Endothelial cell of umbilical vein (primary cell): ENCODE results near the gene TRAPPC3. TPM values are rescaled to one million over a fixed set of nuclear protein-coding genes. Genes with fewer than 3 reads are reported as not detected.

Experiments
- BruUV-seq: library from RNA; stranded (reverse); fragments of 400-500 nt; replicated peaks from 2 replicates; lab custom pipeline; 2021; lab: Mats Ljungman, UMichigan
- CTCF ChIA-PET: fragments of 300-600, 350-600 bp; sonication (Branson Sonifier 250); formaldehyde crosslinking; loops from one replicate; lab custom pipeline; 2021; ENCODE audit warnings: antibody characterized with exemption, inconsistent platforms; lab: Charles Lee
- POLR2A ChIA-PET: fragments of 300-600, 350-600 bp; sonication (Branson Sonifier 250); formaldehyde crosslinking; loops from one replicate; lab custom pipeline; 2021; ENCODE audit warnings: antibody characterized with exemption, inconsistent platforms; lab: Charles Lee
- DNase-seq: peaks from one replicate; pipeline ENCODE4 v3.0.0-alpha.2; 2011; ENCODE audit warnings: low read depth, low spot score
- FAIRE-seq: peaks from 2 replicates; lab custom pipeline; 2011; peaks lifted over from hg19 to GRCh38; lab: Jason Lieb, UNC
- H2AFZ ChIP-seq: 2 replicates; pipeline ENCODE4 v1.6.0; 2012; ENCODE audit warnings: low read depth, low read length, control low read depth, inconsistent platforms
- H3K27ac ChIP-seq: 2 replicates; pipeline ENCODE4 v1.5.1; 2011; ENCODE audit warnings: low read depth, mild to moderate bottlenecking, control low read depth, low read length, moderate library complexity; ENCODE audit not compliant: insufficient read depth
- H3K27me3 ChIP-seq, 2 experiments: 2 replicates each; pipeline versions ENCODE4 v1.6.0 to v1.6.1; 2011; ENCODE audit warnings: low read length in 2 of 2, mixed read lengths in 1 of 2; ENCODE audit not compliant: control insufficient read depth in 2 of 2, insufficient read depth in 2 of 2
- H3K36me3 ChIP-seq, 2 experiments: 2 replicates in 1 of 2; 3 replicates in 1 of 2; pipeline ENCODE4 v1.5.1; 2011; ENCODE audit warnings: low read length in 2 of 2, mild to moderate bottlenecking in 1 of 2, moderate library complexity in 1 of 2; ENCODE audit not compliant: control insufficient read depth in 2 of 2, insufficient read depth in 2 of 2; ENCODE audit errors: extremely low read depth in 1 of 2
- H3K4me1 ChIP-seq: 3 replicates; pipeline ENCODE4 v1.5.1; 2011; ENCODE audit warnings: mild to moderate bottlenecking, low read length; ENCODE audit not compliant: control insufficient read depth, insufficient read depth; ENCODE audit errors: extremely low read depth
- H3K4me2 ChIP-seq: 2 replicates; pipeline ENCODE4 v1.6.1; 2011; ENCODE audit warnings: low read length, control low read depth, mixed read lengths; ENCODE audit not compliant: insufficient read depth
- H3K4me3 ChIP-seq, 3 experiments: fragments of 200-600 bp in 1 of 3; sonication (generic), shearing (Covaris generic) in 1 of 3; replicated peaks in 1 of 3; 2 replicates each; pipeline ENCODE4 v1.5.1; 2011 to 2016; ENCODE audit warnings: control low read depth in 3 of 3, low read length in 3 of 3, mild to moderate bottlenecking in 2 of 3, inconsistent platforms in 1 of 3, low read depth in 1 of 3, moderate library complexity in 1 of 3; ENCODE audit not compliant: insufficient read depth in 1 of 3
- H3K79me2 ChIP-seq: 2 replicates; pipeline ENCODE4 v1.6.0; 2012; ENCODE audit warnings: low read length, inconsistent platforms; ENCODE audit not compliant: control insufficient read depth, insufficient read depth
- H3K9ac ChIP-seq: replicated peaks from 2 replicates; pipeline ENCODE3; 2011; ENCODE audit warnings: low read length, control low read depth; ENCODE audit not compliant: insufficient read depth; ENCODE audit errors: extremely low read depth
- H3K9me1 ChIP-seq: replicated peaks from 3 replicates; pipeline ENCODE4 v1.6.0; 2011; ENCODE audit warnings: mild to moderate bottlenecking, low read length; ENCODE audit not compliant: control insufficient read depth, insufficient read depth; ENCODE audit errors: extremely low read depth
- H3K9me3 ChIP-seq: replicated peaks from 2 replicates; pipeline ENCODE4 v1.5.1; 2012; ENCODE audit warnings: low read length, inconsistent platforms; ENCODE audit not compliant: control insufficient read depth, insufficient read depth
- H4K20me1 ChIP-seq: replicated peaks from 2 replicates; pipeline ENCODE3; 2011; ENCODE audit warnings: mild to moderate bottlenecking, low read length; ENCODE audit not compliant: control insufficient read depth, insufficient read depth; ENCODE audit errors: extremely low read depth
- CTCF ChIP-seq, 2 donors: IDR thresholded peaks; 1 replicate in 1 of 2; 2 replicates in 1 of 2; pipeline ENCODE4 v1.5.1; 2011; ENCODE audit warnings: low read length in 2 of 2, mild to moderate bottlenecking in 2 of 2, moderate library complexity in 2 of 2, control low read depth in 1 of 2, inconsistent platforms in 1 of 2, low read depth in 1 of 2; ENCODE audit not compliant: insufficient read depth in 1 of 2; ENCODE audit errors: extremely low read depth in 1 of 2
- EZH2 ChIP-seq: IDR thresholded peaks from 2 replicates; pipeline ENCODE4 v1.6.1; 2012; ENCODE audit warnings: borderline replicate concordance, low read depth, mild to moderate bottlenecking, moderate library complexity, low read length, inconsistent platforms; ENCODE audit not compliant: severe bottlenecking
- FOS ChIP-seq: IDR thresholded peaks from 2 replicates; pipeline ENCODE4 v1.6.1; 2011; ENCODE audit warnings: mild to moderate bottlenecking, low read length, moderate library complexity, borderline replicate concordance; ENCODE audit not compliant: insufficient read depth
- GATA2 ChIP-seq: IDR thresholded peaks from 2 replicates; pipeline ENCODE4 v1.7.0; 2011; ENCODE audit warnings: low read depth, mild to moderate bottlenecking, moderate library complexity, mixed read lengths, low read length; ENCODE audit not compliant: insufficient read length, insufficient read depth
- JUN ChIP-seq: IDR thresholded peaks from 2 replicates; pipeline ENCODE4 v1.6.1; 2011; ENCODE audit warnings: borderline replicate concordance, low read depth; ENCODE audit not compliant: insufficient read length, insufficient read depth
- MAX ChIP-seq: IDR thresholded peaks from 2 replicates; pipeline ENCODE4 v1.6.1; 2011; ENCODE audit not compliant: insufficient read depth, insufficient read length
- MYC ChIP-seq: IDR thresholded peaks from one replicate; pipeline ENCODE4 v1.6.1; 2011; ENCODE audit warnings: mild to moderate bottlenecking, low read depth, low read length
- POLR2A ChIP-seq: IDR thresholded peaks from 2 replicates; pipeline ENCODE4 v1.6.1; 2012; ENCODE audit warnings: low read depth, mild to moderate bottlenecking, control low read depth, low read length
- POLR2AphosphoS5 ChIP-seq: IDR thresholded peaks from 2 replicates; pipeline ENCODE4 v1.6.1; 2012; ENCODE audit warnings: low read depth, mild to moderate bottlenecking, control low read depth, low read length, moderate library complexity; ENCODE audit not compliant: insufficient read depth
- dilution Hi-C: fragments of 300-500 bp; cut with MboI; formaldehyde crosslinking; loops from one replicate; pipeline ENCODE4 v1.15.0; 2019; ENCODE audit warnings: low sequenced_read_pairs; ENCODE audit not compliant: extremely low pct_ligation_motif_present
- intact Hi-C: fragments of 100-400 bp; cut with micrococcal nuclease; formaldehyde crosslinking; loops from one replicate; pipeline ENCODE4 v1.10.0; 2022
- polyA plus RNA-seq, 4 experiments: library from polyadenylated mRNA; depleted of rRNA in 3 of 4; stranded (reverse) in 3 of 4; unstranded in 1 of 4; fragments of >200 nt; gene quantifications; 2 replicates each; pipeline versions ENCODE4 v1.2.1 to v1.2.3, GENCODE V29; 2011 to 2012; ENCODE audit warnings: missing spikeins in 1 of 4
- total RNA-seq: library from RNA; stranded (reverse); gene quantifications from 2 replicates; pipeline ENCODE4 v1.2.3, GENCODE V29; 2021

TRAPPC3 gene
- total and polyA plus RNA-seq, 2 donors (not counting 3 experiments of a cell fraction or from before 2014, with no cell fraction given): 93.4 to 125 TPM

DNA sequence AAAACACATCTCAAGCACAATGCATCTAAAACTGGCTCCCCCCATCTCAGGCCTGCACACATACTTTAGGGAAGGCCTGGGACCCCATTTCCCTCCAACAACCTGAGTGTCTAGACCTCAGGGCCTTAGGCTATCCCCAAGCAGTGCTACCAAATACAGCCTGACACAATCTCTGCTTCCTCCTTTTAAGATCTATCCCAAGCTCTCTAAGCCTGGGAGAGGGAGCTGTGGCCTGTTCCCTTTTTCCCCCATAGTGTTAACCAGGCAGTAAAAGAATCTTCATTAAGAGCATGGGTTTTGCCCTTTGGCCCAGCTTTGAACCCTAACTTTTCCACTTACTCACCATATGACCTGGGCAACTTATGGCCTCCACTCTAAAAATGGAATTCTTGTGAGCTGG, 13.5 kb downstream of the TRAPPC3 start:
- Histone ChIP-seq H3K4me3 (no peak overlapping the region), H3K27me3 (no peaks in the 10 kb centered on the region), H3K9me3 (no peaks in the 10 kb centered on the region), H4K20me1 (no peaks in the 10 kb centered on the region), H3K36me3 (peaks cover 4 to 11% of the 10 kb centered on the region in 2 experiments), H3K9me1 (no peaks in the 10 kb centered on the region), H3K4me2 (no peak overlapping the region), H3K27ac (peak overlapping the region; percentile 95), H2AFZ (no peak overlapping the region), H3K9ac (no peak overlapping the region), H3K79me2 (peaks cover 7% of the 10 kb centered on the region), H3K4me1 (peaks cover 46% of the 10 kb centered on the region)
- ChIA-PET POLR2A (interaction anchor here (0.9 to 1.4 kb wide), 2 partner anchors 14 kb away, joined by 3 to 5 read pairs; partner anchors contain the start of gene TRAPPC3), CTCF (interaction anchor here (0.9 to 5.7 kb wide), 19 partner anchors 9 to 278 kb away, joined by 3 to 233 read pairs (median 8); partner anchors contain the start of genes SH3D21 and TRAPPC3)
- no peak for DNase-seq
- dilution Hi-C loops: no loop called here
- TF ChIP-seq FOS: no peak
- no peak for TF ChIP-seq MYC
- no peak for TF ChIP-seq JUN
- TF ChIP-seq EZH2: no peak
- TF ChIP-seq POLR2AphosphoS5: no peak
- no peak for TF ChIP-seq GATA2
- TF ChIP-seq POLR2A: no peak
- peak; percentile 50 for FAIRE-seq
- intact Hi-C loops: loop anchor here (1.0 kb wide), 3 partner anchors 14 to 53 kb away; partner anchors contain the start of gene TRAPPC3
- no TSS peak for BruUV-seq

- H3K4me3 ChIP-seq: no peak overlapping the region
- no peaks in the 10 kb centered on the region for H3K9me3 ChIP-seq
- DNase-seq (no peak), FAIRE-seq (peak; percentile 8)
- dilution Hi-C loops: no loop called here
- H3K36me3 ChIP-seq: peaks cover 4 to 11% of the 10 kb centered on the region in 2 experiments
- peak overlapping the region; percentile 0 for H3K4me2 ChIP-seq
- peaks cover 42% of the 10 kb centered on the region for H3K4me1 ChIP-seq
- ChIA-PET POLR2A (interaction anchor here (1.4 kb wide), 1 partner anchor 14 kb away, joined by 5 read pairs; the partner anchor contains the start of gene TRAPPC3), CTCF (interaction anchor here (0.6 to 5.7 kb wide), 35 partner anchors 10 to 285 kb away, joined by 3 to 233 read pairs (median 5); partner anchors contain the start of genes AGO1, AGO3, SH3D21 and THRAP3)
- no peak overlapping the region for H2AFZ ChIP-seq
- TF ChIP-seq JUN (no peak), CTCF (IDR thresholded peaks at IDR 0.05; ENCODE audit: extremely low read depth in 1 of 2, insufficient read depth in 1 of 2, low read depth in 1 of 2, low read length in 2 of 2) (no peak), GATA2 (no peak), EZH2 (no peak), POLR2A (no peak), MAX (no peak), MYC (no peak), POLR2AphosphoS5 (no peak), FOS (no peak)
- no peak overlapping the region for H3K9ac ChIP-seq
- no peaks in the 10 kb centered on the region for H4K20me1 ChIP-seq
- peaks cover 3% of the 10 kb centered on the region for H3K79me2 ChIP-seq
- no TSS peak for BruUV-seq
- H3K27me3 ChIP-seq: no peaks in the 10 kb centered on the region
- H3K27ac ChIP-seq: peak overlapping the region; percentile 95
- no peaks in the 10 kb centered on the region for H3K9me1 ChIP-seq
- intact Hi-C loops: no loop called here
These were observed 14.0 kb downstream of the TRAPPC3 start for GRCh38 chr1:36135330-36135667.
